ENCODE data around the gene LARGE1.

LARGE1 gene

GRCh38 chr22:33920197-33920540 lies at the start of gene LARGE1:
Gene LARGE1 (minus strand): TSS chr22:33920476.
- no peak for DNase-seq (ENCODE audit: low read depth)

GRCh38 chr22:33969045-33969444 lies 48.8 kb upstream of the LARGE1 start:
- no peak for DNase-seq (ENCODE audit: low read depth)

GRCh38 chr22:33964121-33964520 lies 43.8 kb upstream of the LARGE1 start:
- DNase-seq (ENCODE audit: low read depth): no peak

GRCh38 chr22:33962409-33962808 lies 42.1 kb upstream of the LARGE1 start:
- no peak for DNase-seq (ENCODE audit: low read depth)

- DNase-seq (ENCODE audit: low read depth): no peak
Observed at GRCh38 chr22:33958741-33959140, 38.5 kb upstream of the LARGE1 start.

- DNase-seq (ENCODE audit: low read depth): no peak
Observed at GRCh38 chr22:33957086-33957485, 36.8 kb upstream of the LARGE1 start.

GRCh38 chr22:33952776-33953175 lies 32.5 kb upstream of the LARGE1 start:
- no peak for DNase-seq (ENCODE audit: low read depth)

GRCh38 chr22:33940741-33941140 lies 20.5 kb upstream of the LARGE1 start:
- DNase-seq (ENCODE audit: low read depth): no peak

GRCh38 chr22:33932997-33933396 lies 12.7 kb upstream of the LARGE1 start:
- DNase-seq (ENCODE audit: low read depth): no peak

- DNase-seq (ENCODE audit: low read depth): no peak
Observed at GRCh38 chr22:33931406-33931805, 11.1 kb upstream of the LARGE1 start.

GRCh38 chr22:33927752-33928151 lies 7.5 kb upstream of the LARGE1 start:
- DNase-seq (ENCODE audit: low read depth): no peak

- no peak for DNase-seq (ENCODE audit: low read depth)
Observed at GRCh38 chr22:33925194-33925593, 4.9 kb upstream of the LARGE1 start.

GRCh38 chr22:33923660-33924246 lies 3.5 kb upstream of the LARGE1 start:
- no peak for DNase-seq (ENCODE audit: low read depth)

- no peak for DNase-seq (ENCODE audit: low read depth)
Observed at GRCh38 chr22:33923033-33923432, 2.8 kb upstream of the LARGE1 start.

- DNase-seq (ENCODE audit: low read depth): no peak
Observed at GRCh38 chr22:33922349-33922681, 2.0 kb upstream of the LARGE1 start.

- DNase-seq (ENCODE audit: low read depth): no peak
Observed at GRCh38 chr22:33921525-33922348, 1.5 kb upstream of the LARGE1 start.

GRCh38 chr22:33920927-33921524 lies 750 bp upstream of the LARGE1 start:
- no peak for DNase-seq (ENCODE audit: low read depth)

GRCh38 chr22:33919391-33920196 lies 682 bp downstream of the LARGE1 start:
- DNase-seq (ENCODE audit: low read depth): no peak

GRCh38 chr22:33918676-33919365 lies 1.5 kb downstream of the LARGE1 start:
- DNase-seq (ENCODE audit: low read depth): no peak

GRCh38 chr22:33917744-33918406 lies 2.4 kb downstream of the LARGE1 start:
- no peak for DNase-seq (ENCODE audit: low read depth)

- DNase-seq (ENCODE audit: low read depth): no peak
Observed at GRCh38 chr22:33914699-33915098, 5.6 kb downstream of the LARGE1 start.

GRCh38 chr22:33914131-33914530 lies 6.1 kb downstream of the LARGE1 start:
- DNase-seq (ENCODE audit: low read depth): no peak

Data from HS-27A (cell line).